ENCODE results near the gene ANAPC5. TPM values are rescaled to one million over a fixed set of nuclear protein-coding genes. Genes with fewer than 3 reads are reported as not detected.

Gene ANAPC5
- total RNA-seq, 1 experiment from 2014 or later = 153 TPM

- no peaks in the 10 kb centered on the region for H3K9me3 Mint-ChIP-seq (ENCODE audit: low read depth, unreplicated experiment)
- H3K4me3 Mint-ChIP-seq (ENCODE audit: low read depth, unreplicated experiment) = no peak overlapping the region
Measured at GRCh38 chr12:121289962-121290361, 62.2 kb downstream of the ANAPC5 start.

GRCh38 chr12:121288986-121289385, 63.2 kb downstream of the ANAPC5 start:
- H3K27me3 Mint-ChIP-seq (ENCODE audit: unreplicated experiment) = no peaks in the 10 kb centered on the region
- H3K27ac Mint-ChIP-seq (ENCODE audit: unreplicated experiment) = peak overlapping the region; percentile 56
- no peak for TF ChIP-seq CTCF (IDR thresholded peaks at IDR 0.05; ENCODE audit: unreplicated experiment)
- peaks cover 4% of the 10 kb centered on the region for H3K36me3 Mint-ChIP-seq (ENCODE audit: insufficient read depth, unreplicated experiment)
- H3K4me3 Mint-ChIP-seq (ENCODE audit: low read depth, unreplicated experiment) = no peak overlapping the region
- no TSS peak for BruUV-seq (replicated peaks)
- no peaks in the 10 kb centered on the region for H3K9me3 Mint-ChIP-seq (ENCODE audit: low read depth, unreplicated experiment)
- DNase-seq = no peak
- H3K4me1 Mint-ChIP-seq (ENCODE audit: low read depth, unreplicated experiment) = no peaks in the 10 kb centered on the region
- intact Hi-C loops (cut with micrococcal nuclease; ENCODE audit: unreplicated experiment) = no loop called here
- CTCF ChIA-PET = no interaction called here

More at GRCh38 chr12:121289962-121290361, 62.2 kb downstream of the ANAPC5 start:
- no peak for TF ChIP-seq CTCF (IDR thresholded peaks at IDR 0.05; ENCODE audit: unreplicated experiment)
- no TSS peak for BruUV-seq (replicated peaks)
- intact Hi-C loops (cut with micrococcal nuclease; ENCODE audit: unreplicated experiment) = no loop called here
- Mint-ChIP-seq H3K4me1 (ENCODE audit: low read depth, unreplicated experiment) (no peaks in the 10 kb centered on the region), H3K36me3 (ENCODE audit: insufficient read depth, unreplicated experiment) (peaks cover 4% of the 10 kb centered on the region), H3K27me3 (ENCODE audit: unreplicated experiment) (no peaks in the 10 kb centered on the region), H3K27ac (ENCODE audit: unreplicated experiment) (no peak overlapping the region)
- CTCF ChIA-PET = interaction anchor here (0.6 kb wide), 1 partner anchor 13 kb away, joined by 10 read pairs; no protein-coding TSS in a partner anchor
- DNase-seq = no peak

DNA sequence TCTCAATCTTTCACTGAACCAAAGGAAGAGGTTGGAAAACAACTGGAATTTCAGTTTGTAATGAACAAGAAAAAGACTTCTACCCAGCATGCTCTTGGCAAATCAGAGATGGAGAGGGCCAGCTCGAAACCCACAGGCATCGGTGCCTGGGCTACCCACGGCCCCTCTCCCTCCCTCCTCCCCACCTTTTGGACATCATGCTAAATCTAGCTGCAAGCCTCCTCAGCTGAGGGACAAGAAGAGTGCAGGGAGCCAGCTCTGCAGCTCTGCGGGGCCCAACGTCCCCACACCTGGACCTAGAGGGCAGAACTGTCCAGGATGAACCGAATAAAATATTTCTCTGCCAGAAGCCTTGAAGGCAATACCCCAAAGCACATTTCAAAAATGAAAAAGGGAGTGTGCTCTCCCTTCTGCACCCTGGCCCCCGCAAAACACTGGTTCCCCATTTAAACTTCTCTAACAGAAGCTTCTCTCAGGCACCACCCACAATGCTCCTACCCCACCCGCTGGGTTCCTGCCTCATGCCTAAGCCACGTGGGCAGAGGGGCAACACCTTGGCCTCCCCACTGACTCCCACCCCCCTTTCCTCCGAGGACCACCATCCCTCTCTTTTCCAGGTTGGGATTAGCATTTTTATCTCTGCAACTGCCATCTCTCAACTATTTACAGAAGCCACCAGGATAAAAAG, 63.9 kb downstream of the ANAPC5 start:
- no peak for TF ChIP-seq CTCF (IDR thresholded peaks at IDR 0.05; ENCODE audit: unreplicated experiment)
- H3K27me3 Mint-ChIP-seq (ENCODE audit: unreplicated experiment) = no peaks in the 10 kb centered on the region
- no peak overlapping the region for H3K4me3 Mint-ChIP-seq (ENCODE audit: low read depth, unreplicated experiment)
- BruUV-seq (replicated peaks) = no TSS peak
- CTCF ChIA-PET = interaction anchor here (0.8 kb wide), 1 partner anchor 380 kb away, joined by 3 read pairs; no protein-coding TSS in a partner anchor
- H3K36me3 Mint-ChIP-seq (ENCODE audit: insufficient read depth, unreplicated experiment) = peaks cover 4% of the 10 kb centered on the region
- no peaks in the 10 kb centered on the region for H3K9me3 Mint-ChIP-seq (ENCODE audit: low read depth, unreplicated experiment)
- no peak for DNase-seq
- peak overlapping the region; percentile 56 for H3K27ac Mint-ChIP-seq (ENCODE audit: unreplicated experiment)
- no peaks in the 10 kb centered on the region for H3K4me1 Mint-ChIP-seq (ENCODE audit: low read depth, unreplicated experiment)
- intact Hi-C loops (cut with micrococcal nuclease; ENCODE audit: unreplicated experiment) = no loop called here

DNA sequence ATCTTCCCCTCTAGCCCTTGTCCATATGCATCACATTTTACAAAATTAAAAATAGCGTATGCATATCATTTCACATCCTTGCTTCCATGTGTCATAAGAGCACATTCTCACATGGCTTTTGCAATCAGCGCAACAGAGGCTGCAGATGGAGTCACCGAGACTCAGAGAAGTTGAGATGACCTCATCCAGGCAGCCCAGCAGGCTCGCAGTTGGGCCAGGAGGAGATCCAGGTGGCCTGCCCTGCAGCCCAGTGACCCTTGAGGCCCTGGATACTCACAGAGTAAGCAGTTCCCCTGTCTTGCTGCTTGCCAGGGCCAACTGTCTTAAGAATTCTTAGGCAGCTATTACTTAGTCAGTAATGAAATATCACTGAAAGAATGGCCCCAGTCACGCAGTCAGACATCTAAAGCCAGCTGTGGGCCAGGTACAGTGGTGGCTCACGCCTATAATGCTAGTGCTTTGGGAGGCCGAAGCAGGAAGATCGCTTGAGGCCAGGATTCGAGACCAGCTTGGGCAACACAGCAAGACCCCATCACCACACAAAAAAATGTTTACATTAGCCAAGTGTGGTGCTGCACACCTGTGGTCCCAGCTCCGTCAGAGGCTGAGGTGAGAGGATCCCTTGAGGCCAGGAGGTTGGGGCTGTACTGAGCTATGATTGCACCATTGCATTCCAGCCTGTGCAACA, 64.8 kb downstream of the ANAPC5 start:
- H3K36me3 Mint-ChIP-seq (ENCODE audit: insufficient read depth, unreplicated experiment) = peaks cover 4% of the 10 kb centered on the region
- no peaks in the 10 kb centered on the region for H3K27me3 Mint-ChIP-seq (ENCODE audit: unreplicated experiment)
- CTCF ChIA-PET = no interaction called here
- intact Hi-C loops (cut with micrococcal nuclease; ENCODE audit: unreplicated experiment) = no loop called here
- no peak overlapping the region for H3K4me3 Mint-ChIP-seq (ENCODE audit: low read depth, unreplicated experiment)
- H3K27ac Mint-ChIP-seq (ENCODE audit: unreplicated experiment) = no peak overlapping the region
- DNase-seq = no peak
- TF ChIP-seq CTCF (IDR thresholded peaks at IDR 0.05; ENCODE audit: unreplicated experiment) = no peak
- H3K4me1 Mint-ChIP-seq (ENCODE audit: low read depth, unreplicated experiment) = no peaks in the 10 kb centered on the region
- no peaks in the 10 kb centered on the region for H3K9me3 Mint-ChIP-seq (ENCODE audit: low read depth, unreplicated experiment)
- no TSS peak for BruUV-seq (replicated peaks)

Measured in Calu3 (cell line).